ENCODE measurements around the gene LMCD1.

Gene LMCD1

GRCh38 chr3:8488877-8489276, 12.7 kb upstream of the LMCD1 start:
- H3K27me3 ChIP-seq (ENCODE audit: insufficient read depth, poor library complexity, severe bottlenecking): no peaks in the 10 kb centered on the region

DNA sequence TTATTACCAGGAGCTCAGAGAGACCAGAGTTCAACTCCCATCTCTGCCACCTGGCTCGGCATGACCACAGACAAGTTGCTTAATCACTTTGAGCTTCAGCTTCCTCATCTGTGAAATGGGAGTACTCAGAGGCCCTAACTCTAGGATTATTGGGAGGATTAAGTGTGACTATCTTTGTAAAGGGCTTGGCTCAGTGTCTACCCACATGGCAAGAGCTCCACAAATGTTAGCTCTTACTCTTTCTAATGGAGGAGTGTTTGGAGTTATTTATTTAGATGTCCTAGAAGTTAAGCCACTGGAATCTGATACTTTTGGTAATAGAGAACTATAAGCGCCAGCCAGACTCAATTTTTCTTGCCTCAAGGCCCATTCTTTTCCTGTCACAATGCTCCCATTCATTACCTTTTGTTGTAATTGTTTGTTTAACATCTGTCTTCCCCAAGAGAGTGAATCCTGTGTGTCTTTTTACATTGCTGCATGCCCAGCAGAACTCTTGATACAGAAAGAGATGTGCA, 12.3 kb upstream of the LMCD1 start:
- no peak overlapping the region for H3K27ac ChIP-seq (replicated peaks)
- no peak overlapping the region for H3K4me3 ChIP-seq (replicated peaks; ENCODE audit: insufficient read depth, low read length)
- TF ChIP-seq CTCF (IDR thresholded peaks at IDR 0.05; ENCODE audit: insufficient read depth, low read length) (no peak), POLR2AphosphoS5 (IDR thresholded peaks at IDR 0.05; ENCODE audit: low read depth) (no peak), SPI1 (IDR thresholded peaks at IDR 0.05; ENCODE audit: borderline replicate concordance, low read depth) (no peak), GABPA (IDR thresholded peaks at IDR 0.05; ENCODE audit: low read depth) (no peak)
- TF ChIP-seq, protein P1, sequence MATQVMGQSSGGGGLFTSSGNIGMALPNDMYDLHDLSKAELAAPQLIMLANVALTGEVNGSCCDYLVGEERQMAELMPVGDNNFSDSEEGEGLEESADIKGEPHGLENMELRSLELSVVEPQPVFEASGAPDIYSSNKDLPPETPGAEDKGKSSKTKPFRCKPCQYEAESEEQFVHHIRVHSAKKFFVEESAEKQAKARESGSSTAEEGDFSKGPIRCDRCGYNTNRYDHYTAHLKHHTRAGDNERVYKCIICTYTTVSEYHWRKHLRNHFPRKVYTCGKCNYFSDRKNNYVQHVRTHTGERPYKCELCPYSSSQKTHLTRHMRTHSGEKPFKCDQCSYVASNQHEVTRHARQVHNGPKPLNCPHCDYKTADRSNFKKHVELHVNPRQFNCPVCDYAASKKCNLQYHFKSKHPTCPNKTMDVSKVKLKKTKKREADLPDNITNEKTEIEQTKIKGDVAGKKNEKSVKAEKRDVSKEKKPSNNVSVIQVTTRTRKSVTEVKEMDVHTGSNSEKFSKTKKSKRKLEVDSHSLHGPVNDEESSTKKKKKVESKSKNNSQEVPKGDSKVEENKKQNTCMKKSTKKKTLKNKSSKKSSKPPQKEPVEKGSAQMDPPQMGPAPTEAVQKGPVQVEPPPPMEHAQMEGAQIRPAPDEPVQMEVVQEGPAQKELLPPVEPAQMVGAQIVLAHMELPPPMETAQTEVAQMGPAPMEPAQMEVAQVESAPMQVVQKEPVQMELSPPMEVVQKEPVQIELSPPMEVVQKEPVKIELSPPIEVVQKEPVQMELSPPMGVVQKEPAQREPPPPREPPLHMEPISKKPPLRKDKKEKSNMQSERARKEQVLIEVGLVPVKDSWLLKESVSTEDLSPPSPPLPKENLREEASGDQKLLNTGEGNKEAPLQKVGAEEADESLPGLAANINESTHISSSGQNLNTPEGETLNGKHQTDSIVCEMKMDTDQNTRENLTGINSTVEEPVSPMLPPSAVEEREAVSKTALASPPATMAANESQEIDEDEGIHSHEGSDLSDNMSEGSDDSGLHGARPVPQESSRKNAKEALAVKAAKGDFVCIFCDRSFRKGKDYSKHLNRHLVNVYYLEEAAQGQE (IDR thresholded peaks at IDR 0.05; ENCODE audit: insufficient replicate concordance, low read depth): no peak
- DNase-seq (ENCODE audit: low read depth in 1 of 2, low spot score in 1 of 2): no peak
- no peaks in the 10 kb centered on the region for H3K27me3 ChIP-seq (ENCODE audit: insufficient read depth, poor library complexity, severe bottlenecking)

More at GRCh38 chr3:8488877-8489276, 12.7 kb upstream of the LMCD1 start:
- no peak for DNase-seq (ENCODE audit: low read depth in 1 of 2, low spot score in 1 of 2)
- TF ChIP-seq POLR2AphosphoS5 (IDR thresholded peaks at IDR 0.05; ENCODE audit: low read depth): no peak
- TF ChIP-seq, protein P1 (IDR thresholded peaks at IDR 0.05; ENCODE audit: insufficient replicate concordance, low read depth): no peak
- no peak for TF ChIP-seq SPI1 (IDR thresholded peaks at IDR 0.05; ENCODE audit: borderline replicate concordance, low read depth)
- TF ChIP-seq GABPA (IDR thresholded peaks at IDR 0.05; ENCODE audit: low read depth): no peak
- no peak for TF ChIP-seq CTCF (IDR thresholded peaks at IDR 0.05; ENCODE audit: insufficient read depth, low read length)
- Histone ChIP-seq H3K27ac (replicated peaks) (no peak overlapping the region), H3K4me3 (replicated peaks; ENCODE audit: insufficient read depth, low read length) (no peak overlapping the region)

GRCh38 chr3:8490079-8490552, 11.5 kb upstream of the LMCD1 start:
- DNase-seq (ENCODE audit: low read depth in 1 of 2, low spot score in 1 of 2): no peak
- no peak overlapping the region for H3K4me3 ChIP-seq (replicated peaks; ENCODE audit: insufficient read depth, low read length)
- no peaks in the 10 kb centered on the region for H3K27me3 ChIP-seq (ENCODE audit: insufficient read depth, poor library complexity, severe bottlenecking)
- no peak overlapping the region for H3K27ac ChIP-seq (replicated peaks)
- TF ChIP-seq GABPA (IDR thresholded peaks at IDR 0.05; ENCODE audit: low read depth) (no peak), SPI1 (IDR thresholded peaks at IDR 0.05; ENCODE audit: borderline replicate concordance, low read depth) (no peak), CTCF (IDR thresholded peaks at IDR 0.05; ENCODE audit: insufficient read depth, low read length) (no peak), POLR2AphosphoS5 (IDR thresholded peaks at IDR 0.05; ENCODE audit: low read depth) (no peak)
- TF ChIP-seq, protein P1 (IDR thresholded peaks at IDR 0.05; ENCODE audit: insufficient replicate concordance, low read depth): no peak
